Ovary (tissue), 3 donors: Measurements from ENCODE around the gene DYRK1A.

Experiments used
- POLR2A ChIP-seq: fragments of 450-650 bp; IDR thresholded peaks from one replicate; pipeline ENCODE4 v1.6.1; 2017; ENCODE audit warnings: antibody characterized with exemption, mild to moderate bottlenecking, moderate library complexity
- TF ChIP-seq, protein P1 (sequence below), 3 donors: fragments of 450-650 bp in 2 of 3; fragments of 200-600 bp in 1 of 3; IDR thresholded peaks; one replicate each; pipeline versions ENCODE4 v1.5.1 to v1.8.0; 2016 to 2022; ENCODE audit warnings: antibody characterized with exemption in 3 of 3, mild to moderate bottlenecking in 1 of 3
- donor health status: DM: no; HTN: no; CAD: no.

DNA sequence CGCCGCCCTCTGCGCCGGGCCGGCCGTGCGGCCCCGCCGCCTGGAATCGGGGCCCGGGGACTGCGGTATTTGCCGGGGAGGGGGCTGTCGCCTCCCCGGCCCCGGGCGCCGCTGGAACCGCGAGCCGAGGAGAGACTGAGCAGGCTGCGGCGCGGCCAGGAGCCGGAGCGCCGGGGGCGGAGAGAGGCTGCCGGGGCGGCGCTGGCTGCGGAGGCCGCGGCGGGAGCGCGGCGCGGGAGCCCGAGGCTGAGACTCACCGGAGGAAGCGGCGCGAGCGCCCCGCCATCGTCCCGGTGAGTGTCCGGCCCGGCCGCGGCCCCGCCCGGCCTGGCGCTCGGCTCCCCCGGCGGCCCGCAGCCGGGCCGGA is 746 bp downstream of the DYRK1A start:
- TF ChIP-seq, protein P1, sequence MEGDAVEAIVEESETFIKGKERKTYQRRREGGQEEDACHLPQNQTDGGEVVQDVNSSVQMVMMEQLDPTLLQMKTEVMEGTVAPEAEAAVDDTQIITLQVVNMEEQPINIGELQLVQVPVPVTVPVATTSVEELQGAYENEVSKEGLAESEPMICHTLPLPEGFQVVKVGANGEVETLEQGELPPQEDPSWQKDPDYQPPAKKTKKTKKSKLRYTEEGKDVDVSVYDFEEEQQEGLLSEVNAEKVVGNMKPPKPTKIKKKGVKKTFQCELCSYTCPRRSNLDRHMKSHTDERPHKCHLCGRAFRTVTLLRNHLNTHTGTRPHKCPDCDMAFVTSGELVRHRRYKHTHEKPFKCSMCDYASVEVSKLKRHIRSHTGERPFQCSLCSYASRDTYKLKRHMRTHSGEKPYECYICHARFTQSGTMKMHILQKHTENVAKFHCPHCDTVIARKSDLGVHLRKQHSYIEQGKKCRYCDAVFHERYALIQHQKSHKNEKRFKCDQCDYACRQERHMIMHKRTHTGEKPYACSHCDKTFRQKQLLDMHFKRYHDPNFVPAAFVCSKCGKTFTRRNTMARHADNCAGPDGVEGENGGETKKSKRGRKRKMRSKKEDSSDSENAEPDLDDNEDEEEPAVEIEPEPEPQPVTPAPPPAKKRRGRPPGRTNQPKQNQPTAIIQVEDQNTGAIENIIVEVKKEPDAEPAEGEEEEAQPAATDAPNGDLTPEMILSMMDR (IDR thresholded peaks at IDR 0.05) = no peak
- TF ChIP-seq POLR2A = no peak
